Liver (tissue), 3 donors: Measurements from ENCODE around the gene CLDN8.

Experiments
- JUND ChIP-seq, 2 donors: IDR thresholded peaks; 2 replicates each; pipeline ENCODE4 v1.6.1; 2016; ENCODE audit warnings: antibody characterized with exemption in 2 of 2
- TAF1 ChIP-seq: conservative IDR thresholded peaks from 2 replicates; pipeline ENCODE4 v1.6.1; 2016; ENCODE audit warnings: antibody characterized with exemption, mild to moderate bottlenecking
- YY1 ChIP-seq: IDR thresholded peaks from 2 replicates; pipeline ENCODE4 v1.6.1; 2016; ENCODE audit warnings: antibody characterized with exemption, mild to moderate bottlenecking
- TF ChIP-seq, protein P1 (sequence below): fragments of 150-350 bp; IDR thresholded peaks from 2 replicates; pipeline ENCODE4 v1.5.1; 2017; ENCODE audit warnings: improper control_type of control experiment, low read depth, low read length; ENCODE audit not compliant: missing input control
- TF ChIP-seq, protein P2 (sequence below): IDR thresholded peaks from 2 replicates; pipeline ENCODE4 v1.6.1; 2016; ENCODE audit warnings: antibody characterized with exemption
- donor health status: healthy.
- donor health status: healthy.

DNA sequence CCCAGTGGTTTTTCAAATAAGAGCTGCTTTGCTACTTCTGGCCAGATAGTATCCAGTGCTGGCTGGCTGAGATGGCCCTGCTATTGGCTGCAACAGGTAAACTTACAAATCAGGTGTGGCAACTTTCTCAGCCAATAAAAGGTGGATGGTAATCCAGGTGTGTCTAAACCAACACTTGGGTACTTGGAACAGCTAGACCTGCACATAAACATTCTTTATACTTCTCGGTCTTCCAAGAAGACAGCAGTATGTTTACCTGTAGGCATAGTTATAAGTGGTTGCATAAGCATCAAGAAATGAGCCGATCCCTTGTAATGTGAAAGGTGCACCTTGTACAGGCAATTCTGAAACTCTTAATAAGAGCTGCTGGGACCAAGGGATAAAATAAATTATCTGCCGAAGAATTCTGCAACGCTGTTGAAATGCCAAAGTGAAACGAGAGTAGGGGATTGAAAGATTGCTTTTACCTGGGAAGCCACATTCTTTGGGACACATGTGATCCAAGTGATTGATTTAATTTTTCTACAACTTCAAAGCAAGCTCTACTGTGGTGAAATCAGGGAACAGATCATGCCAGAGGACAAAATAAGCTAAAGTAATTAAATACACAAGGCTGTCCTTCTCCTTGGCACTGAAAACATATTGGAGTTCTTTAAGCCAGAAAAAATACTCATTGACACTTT, at the start of gene CLDN8:
- TF ChIP-seq, protein P1, sequence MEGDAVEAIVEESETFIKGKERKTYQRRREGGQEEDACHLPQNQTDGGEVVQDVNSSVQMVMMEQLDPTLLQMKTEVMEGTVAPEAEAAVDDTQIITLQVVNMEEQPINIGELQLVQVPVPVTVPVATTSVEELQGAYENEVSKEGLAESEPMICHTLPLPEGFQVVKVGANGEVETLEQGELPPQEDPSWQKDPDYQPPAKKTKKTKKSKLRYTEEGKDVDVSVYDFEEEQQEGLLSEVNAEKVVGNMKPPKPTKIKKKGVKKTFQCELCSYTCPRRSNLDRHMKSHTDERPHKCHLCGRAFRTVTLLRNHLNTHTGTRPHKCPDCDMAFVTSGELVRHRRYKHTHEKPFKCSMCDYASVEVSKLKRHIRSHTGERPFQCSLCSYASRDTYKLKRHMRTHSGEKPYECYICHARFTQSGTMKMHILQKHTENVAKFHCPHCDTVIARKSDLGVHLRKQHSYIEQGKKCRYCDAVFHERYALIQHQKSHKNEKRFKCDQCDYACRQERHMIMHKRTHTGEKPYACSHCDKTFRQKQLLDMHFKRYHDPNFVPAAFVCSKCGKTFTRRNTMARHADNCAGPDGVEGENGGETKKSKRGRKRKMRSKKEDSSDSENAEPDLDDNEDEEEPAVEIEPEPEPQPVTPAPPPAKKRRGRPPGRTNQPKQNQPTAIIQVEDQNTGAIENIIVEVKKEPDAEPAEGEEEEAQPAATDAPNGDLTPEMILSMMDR = no peak
- TF ChIP-seq, protein P2, sequence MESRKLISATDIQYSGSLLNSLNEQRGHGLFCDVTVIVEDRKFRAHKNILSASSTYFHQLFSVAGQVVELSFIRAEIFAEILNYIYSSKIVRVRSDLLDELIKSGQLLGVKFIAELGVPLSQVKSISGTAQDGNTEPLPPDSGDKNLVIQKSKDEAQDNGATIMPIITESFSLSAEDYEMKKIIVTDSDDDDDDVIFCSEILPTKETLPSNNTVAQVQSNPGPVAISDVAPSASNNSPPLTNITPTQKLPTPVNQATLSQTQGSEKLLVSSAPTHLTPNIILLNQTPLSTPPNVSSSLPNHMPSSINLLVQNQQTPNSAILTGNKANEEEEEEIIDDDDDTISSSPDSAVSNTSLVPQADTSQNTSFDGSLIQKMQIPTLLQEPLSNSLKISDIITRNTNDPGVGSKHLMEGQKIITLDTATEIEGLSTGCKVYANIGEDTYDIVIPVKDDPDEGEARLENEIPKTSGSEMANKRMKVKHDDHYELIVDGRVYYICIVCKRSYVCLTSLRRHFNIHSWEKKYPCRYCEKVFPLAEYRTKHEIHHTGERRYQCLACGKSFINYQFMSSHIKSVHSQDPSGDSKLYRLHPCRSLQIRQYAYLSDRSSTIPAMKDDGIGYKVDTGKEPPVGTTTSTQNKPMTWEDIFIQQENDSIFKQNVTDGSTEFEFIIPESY = no peak
- TF ChIP-seq TAF1 (no peak), YY1 (no peak), JUND (IDR thresholded peaks at IDR 0.05) (no peak)
